Measurements from ENCODE around the gene POU2F1.
"Not testable (repeated sequence)": the region's sequence is repeated elsewhere in the genome, so short reads cannot be mapped to it uniquely, and the experiment has no call there.

Gene POU2F1

DNA sequence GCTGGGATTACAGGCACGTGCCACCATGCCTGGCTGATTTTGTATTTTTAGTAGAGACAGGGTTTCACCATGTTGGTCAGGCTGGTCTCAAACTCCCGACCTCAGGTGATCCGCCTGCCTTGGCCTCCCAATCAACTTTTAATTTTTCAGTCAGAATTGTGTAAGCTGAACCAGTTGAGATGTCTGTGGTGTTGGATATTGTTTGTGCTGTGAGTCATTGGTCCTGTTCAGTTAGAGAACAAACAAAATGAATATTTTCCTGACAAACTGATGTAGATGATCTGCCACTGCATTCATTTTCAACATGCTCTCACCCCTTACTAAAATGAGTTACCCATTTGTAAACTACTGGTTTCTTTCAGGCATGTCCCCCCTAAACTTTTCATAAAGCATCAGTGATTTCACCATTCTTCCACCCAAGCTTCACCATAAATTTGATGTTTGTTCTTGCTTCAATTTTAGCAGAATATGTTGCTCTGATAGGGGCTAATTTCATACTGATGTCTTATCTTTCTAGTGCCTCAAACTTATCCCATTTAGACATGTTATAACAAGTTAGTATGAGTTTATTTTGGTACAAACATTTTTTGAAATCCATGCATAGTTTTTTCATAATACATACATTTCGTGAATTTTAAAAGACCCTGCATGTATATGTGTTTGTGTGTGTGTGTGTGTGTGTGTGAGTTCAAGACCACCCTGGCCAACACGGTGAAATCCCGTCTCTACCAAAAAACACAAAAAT is 15.2 kb upstream of the POU2F1 start:
- peak; percentile 20 for DNase-seq (ENCODE audit: low read depth)

DNA sequence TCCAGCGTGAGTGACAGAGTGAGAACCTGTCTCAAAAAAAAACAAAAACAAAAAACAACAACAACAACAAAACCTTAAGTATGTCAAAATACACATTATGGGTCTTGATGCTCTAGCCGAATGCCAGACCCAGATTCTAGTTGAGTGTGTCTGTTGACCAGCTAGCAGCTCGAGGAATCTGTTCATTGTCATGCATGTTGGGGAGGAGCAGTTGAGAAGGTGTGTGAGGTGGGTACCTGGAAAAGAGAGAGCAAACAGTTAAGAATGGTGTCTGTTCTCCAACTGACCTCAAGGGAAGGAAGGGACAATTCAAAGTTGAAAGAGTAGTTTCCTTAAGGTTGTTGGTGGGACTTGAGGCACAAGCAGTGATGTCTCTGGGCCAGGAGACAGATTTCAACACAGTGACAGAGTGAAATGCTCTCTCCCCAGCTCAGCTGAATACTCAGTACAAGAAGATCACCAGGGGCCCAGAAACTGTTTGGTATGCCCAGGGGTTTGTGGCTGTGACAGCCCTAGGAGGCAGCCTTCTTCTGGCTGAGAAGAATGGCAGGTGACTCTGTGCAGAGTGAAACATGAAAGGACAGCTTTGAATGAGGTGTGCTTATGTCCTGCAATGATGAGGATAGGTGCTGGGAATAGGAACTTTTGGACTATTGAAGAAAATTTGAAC is 14.4 kb upstream of the POU2F1 start:
- no peak for DNase-seq (ENCODE audit: low read depth)

DNA sequence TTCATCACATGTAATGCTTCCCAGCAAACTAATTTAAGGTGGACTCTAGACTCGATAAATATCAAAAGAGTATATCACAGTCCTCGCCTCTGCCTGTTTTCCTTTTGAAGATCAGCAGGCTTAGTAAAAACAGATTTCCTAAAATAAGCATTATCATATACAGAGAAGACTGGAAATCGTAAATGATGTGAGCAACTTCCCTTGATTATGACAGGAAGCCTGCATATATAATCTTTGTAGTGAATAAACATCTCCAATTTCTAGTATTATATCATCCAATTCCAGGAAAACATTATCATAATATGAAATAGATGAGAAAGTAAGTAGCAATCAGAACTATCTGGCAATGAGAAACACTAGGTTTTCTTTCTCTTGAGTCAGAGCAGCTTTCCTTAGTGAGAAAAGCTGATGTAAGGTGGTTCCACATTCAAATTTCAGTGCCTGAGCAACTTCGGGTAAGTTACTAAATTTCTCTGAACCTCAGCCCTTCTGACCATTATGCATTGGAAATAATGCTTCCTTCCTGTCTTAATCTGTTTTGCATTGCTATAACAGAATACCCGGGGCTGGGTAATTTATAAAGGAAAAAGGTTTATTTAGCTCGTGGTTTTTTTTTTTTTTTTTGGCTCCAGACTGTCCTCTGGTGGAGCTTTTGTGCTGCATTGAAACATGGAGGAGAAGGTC is 12.6 kb upstream of the POU2F1 start:
- DNase-seq (ENCODE audit: low read depth), result no peak

DNA sequence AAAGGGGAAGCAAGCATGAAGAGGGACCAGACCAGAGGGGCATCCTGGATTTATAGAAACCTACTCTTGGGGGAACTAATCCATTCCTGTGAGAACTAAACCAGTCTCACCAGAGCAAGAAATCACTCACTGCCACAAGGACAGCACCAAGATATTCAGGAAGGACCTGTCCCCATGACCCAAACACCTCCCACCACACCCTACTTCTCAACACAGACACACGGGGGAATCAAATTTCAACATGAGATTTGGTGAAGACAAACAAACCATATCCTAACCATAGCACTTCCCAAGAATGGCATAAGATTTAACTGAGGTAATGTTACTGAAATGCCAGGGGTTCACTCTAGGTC is 12.1 kb upstream of the POU2F1 start:
- no peak for DNase-seq (ENCODE audit: low read depth)

DNA sequence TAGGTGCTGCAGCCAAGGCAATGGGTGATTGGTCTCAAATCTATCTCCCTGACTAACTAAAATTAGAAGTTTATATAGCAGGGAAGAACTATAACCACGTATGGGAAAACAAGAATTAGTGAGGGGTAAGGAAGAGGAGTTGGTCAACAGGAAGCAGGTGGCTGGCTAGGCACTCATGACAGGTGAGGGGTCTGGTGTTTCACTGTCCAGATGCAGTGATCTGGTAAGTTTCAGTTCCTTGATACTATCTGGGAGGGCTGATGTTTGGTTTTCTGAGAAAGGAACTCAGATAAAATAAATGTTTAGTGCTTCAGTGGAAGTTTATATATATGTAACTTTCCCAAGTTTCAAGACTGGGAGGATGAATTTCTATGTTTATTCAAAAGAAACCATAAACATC is 11.6 kb upstream of the POU2F1 start:
- no peak for DNase-seq (ENCODE audit: low read depth)

DNA sequence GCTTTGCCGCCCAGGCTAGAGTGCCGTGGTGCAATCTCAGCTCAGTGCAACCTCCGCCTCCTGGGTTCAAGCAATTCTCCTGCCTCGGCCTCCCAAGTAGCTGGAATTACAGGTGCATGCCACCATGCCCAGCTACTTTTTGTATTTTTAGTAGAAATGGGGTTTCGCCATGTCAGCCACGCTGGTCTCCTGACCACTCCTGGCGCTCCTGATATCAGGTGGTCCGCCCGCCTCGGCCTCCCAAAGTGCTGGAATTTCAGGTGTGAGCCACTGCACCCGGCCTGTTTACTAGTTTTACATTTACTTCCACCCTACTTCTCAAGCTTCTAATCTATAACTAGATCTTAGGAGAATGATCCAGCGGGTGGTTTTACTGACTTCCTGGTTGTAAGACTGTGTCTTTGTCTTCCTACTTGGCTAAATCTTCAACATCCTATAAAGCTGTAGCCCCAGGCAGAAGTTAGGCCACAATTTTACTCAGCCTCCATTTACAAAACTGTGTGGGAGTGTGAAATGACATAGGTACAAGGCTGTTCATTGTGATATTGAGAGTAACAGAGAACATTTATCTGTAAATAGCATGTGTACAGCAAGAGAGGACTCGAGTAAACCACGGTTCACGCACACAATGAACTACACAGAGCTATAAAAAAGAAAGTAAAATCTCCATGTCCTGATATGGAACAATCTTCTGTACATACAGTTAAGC is 9.6 kb upstream of the POU2F1 start:
- DNase-seq (ENCODE audit: low read depth), result no peak

DNA sequence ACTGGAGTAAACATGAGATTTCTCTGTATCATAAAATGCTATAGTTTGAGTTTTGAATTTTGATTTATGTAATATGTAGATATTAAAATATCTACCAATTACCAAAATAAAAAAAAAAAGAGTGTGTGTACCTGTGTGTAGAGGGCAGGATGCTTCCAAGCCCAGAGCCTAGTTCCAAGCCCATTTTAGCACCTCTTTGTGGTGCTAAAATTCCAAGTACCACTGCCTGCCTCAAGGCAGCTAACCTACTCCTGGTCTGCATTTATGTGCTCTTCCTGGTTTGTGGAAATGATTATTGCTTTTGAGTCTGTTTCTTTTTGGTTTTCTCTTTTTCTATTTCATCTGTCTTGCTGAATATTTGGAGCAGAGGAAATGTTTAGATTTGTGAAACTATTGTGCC is 8.7 kb upstream of the POU2F1 start:
- no peak for DNase-seq (ENCODE audit: low read depth)

DNA sequence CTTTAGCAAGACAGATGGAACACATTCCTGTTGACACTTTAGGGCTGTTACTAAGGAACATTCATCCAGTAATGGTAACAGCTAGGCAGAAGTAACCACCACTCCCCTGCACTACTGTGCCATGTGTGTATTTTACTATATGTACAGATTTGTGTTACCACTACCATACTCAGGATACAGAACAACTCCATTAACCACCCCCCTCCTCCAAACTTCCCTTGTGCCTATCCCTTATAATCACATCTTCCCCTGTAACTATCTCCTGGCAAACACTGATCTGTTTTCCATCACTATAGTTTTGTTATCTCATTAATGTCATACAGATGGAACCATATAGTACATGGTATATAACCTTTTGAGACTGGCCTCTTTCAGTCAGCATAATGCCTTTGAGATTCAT is 3.9 kb upstream of the POU2F1 start:
- no peak for DNase-seq (ENCODE audit: low read depth)

DNA sequence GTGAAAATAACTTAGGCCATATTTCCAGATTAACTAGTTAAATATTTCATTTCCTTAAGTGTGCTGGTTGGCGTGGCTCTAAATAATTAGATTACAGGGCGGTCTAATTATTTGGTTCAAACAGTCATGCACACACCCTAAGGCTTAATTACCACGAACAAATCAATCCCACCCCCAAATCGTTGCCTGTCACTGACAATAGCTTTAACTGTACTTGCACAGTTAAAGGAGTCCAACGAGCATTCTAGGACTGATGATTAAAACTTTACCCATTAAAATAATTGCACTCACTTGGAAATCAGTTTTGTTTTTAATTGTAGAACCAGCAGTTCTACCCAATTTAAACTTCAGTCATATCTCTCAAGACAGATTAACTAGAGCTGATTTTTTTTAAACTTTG is 1.5 kb upstream of the POU2F1 start:
- no peak for DNase-seq (ENCODE audit: low read depth)

DNA sequence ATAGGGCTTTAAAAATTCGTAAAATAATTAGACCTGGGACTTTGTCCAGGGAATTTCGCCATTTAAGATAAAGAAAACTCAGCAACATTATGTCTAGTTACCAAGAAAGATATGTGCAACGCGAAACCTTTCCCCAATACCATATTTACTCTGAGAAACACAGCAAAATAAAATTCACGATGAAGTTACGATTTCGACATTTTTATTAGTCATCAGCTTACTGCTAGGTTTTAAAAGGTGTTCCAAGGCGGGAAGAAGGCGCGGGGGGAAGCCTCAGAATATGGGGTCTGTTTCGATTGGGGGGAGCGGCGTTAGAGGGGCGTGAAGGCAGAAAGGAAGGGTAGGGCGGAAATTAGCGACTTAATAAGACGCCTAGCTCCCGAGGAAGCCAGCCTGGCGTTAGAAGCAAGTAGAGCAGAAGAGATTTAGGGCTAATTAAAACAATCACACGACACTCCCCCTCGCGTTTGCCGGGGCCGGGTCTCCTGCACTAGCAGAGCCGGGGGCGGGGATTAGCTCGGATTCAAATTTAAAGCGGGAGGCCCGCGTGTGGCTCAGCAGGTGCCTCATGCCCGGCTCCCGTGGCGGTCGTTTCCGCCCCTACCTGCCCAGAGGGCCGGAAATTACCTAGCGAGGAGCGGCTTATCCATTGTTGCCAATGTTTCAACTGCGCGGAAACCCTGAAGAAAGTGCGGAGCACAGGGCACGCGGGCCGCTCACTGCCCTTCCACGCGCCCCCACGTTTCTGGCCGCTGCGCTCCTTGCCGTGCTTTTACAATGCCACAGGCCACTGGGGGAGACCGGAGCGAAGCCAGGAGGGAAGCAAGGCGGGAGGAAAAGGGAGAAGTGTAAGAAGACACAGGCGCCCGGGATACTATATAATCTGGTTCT is 795 bp upstream of the POU2F1 start:
- DNase-seq (ENCODE audit: low read depth), result peak; percentile 63

DNA sequence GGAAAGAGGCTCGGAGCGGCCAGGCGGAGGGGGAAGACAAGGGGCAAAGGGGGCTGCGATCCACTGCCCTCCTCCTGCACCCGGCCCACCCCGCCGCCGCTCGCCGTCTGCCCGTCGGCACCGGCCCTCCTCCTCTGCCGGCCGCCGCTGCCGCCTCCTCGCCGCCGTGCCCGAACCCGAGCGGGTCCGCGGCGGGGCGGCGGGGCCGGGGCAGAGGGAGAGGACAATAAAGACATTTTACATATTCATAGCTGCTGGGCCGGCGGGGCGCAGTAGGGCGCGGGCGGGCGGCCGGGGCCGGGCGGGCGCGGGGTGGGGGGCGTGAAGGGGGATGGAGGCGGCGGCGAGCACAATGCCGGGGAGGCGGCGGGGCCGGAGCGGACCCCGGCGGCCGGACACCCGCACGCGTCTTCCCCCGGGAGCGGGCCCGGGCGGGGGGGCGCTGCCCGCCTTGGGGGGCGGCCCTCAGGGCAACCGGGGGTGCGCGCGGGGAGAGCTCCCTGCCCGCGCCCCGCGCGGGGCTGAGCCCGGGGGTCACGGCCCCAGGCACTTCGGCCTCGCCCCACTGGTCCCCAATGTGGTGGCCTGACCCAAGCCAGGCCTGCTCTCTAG is 546 bp downstream of the POU2F1 start:
- no peak for DNase-seq (ENCODE audit: low read depth)

DNA sequence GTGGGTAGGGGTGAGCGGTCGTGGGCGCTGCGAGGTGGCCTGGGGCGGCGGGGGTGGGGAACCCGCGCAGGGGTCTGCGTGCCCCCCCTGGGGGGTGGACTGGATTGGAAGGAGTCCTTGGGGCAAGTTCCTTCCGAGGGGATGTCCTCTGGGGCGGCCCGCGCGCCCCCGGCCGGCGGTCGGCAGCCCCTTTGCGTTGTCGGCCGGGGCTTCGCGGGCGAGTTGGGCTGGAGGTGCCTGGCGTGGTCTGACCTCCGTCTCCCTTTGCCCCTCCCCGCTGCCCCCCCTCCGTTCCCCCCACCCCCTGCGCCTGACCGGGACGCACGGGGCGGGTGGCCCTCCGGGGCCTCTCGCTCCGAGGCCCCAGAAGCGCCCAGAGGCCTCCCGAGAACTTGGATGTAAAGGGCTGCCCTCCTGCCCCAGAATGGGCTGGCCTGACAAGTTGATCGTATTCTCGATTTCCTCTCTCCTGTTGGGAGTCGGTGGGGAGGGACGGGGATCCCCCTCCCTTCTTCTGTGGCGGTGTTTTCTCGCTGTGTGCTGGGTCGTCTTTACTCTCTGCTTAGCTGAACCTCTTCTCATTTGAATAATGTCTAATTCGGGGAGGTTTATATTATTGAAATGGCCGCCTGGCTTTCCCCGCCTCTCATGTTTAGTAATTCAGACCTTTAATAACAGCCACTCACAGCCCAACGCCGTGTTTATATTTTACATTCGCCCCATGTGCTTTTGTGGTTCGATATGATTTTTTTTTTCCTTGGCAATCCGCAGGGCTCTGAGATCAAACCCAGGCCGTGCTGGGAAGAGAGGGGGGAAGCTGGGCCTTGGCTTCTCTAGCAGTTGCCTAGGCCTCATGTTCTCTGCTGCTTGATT is 1.3 kb downstream of the POU2F1 start:
- peak; percentile 82 for DNase-seq (ENCODE audit: low read depth)

DNA sequence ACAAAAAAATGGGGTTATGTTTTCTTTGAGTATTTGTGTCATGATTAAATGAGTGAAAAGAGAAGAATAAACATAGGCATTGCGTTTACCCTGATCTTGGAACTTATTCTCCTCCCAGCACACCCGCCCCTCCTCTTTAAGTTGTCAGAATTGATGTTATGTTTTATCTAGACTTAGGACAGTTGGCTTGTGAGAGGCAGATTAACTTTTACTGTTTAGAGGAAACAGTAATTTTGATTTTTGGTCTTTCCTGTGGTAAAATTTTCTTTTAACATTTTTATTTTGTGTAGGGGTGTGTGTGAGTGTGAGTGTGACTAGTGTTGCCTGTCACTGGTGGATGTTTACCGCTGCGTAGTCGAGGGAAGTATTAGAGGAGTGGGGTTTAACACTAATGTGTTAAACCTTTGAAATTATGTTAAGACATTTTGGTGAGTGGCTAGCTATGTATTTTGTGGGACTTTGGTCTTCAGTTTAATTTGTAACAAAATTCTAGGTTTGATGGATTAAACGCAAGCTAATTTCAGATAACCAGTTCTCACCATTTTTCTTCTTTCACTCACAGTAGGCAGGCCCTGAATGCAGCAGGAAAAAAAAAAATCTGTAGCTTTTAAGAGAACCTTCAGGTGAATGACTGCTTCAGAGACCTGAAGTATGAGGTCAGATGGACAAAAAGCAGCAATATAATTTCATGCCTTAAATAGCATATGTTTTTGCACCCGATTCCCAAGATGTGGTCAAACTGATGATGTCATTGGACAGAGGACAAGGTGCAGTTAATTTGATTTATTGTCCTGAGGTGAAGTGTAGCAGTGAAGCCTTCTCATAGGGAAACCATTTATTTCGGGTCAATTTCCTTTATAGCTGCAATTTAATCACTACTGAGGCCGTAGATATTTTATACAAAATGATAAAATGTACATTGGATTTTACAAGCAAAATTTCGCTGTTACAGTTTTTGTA is 2.7 kb downstream of the POU2F1 start:
- DNase-seq (ENCODE audit: low read depth), result peak; percentile 68

DNA sequence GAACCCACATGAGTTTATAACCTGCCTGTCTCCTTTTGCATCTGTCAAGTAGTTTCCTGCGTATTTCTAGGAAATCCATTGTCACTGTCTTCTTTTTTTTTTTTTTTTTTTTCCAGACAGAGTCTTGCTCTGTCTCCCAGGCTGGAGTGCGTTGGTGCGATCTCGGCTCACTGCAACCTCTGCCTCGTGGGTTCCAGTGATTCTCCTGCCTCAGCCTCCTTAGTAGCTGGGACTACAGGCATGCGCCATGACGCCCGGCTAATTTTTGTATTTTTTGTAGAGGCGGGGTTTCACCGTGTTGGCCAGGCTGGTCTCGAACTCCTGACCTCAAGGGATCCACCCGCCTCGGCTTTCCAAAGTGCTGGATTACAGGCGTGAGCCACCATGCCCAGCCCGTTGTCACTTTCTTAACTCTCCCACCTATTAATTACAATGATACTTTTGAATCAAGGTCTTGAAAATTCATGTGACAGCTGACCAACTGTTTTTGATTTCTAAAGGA is 4.1 kb downstream of the POU2F1 start:
- not testable (repeated sequence) for DNase-seq (ENCODE audit: low read depth)

DNA sequence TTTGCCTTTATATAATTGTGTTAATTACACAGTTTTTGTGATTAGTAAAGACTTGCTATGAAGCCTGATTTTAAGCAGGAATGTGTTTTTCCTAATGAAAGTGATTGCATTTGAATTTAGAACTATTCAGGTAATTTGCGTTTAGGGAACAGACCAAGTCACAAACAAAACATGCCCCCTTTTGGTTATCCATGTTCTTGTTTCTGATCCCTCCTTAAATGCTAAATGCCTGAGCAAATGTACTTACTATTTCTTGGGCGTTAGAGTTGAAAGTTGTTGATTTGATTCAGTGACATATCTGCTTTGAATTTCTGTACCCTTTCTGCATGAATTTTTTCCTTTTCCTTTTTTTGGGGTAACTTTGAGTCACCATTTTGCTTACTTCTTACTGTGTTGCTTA is 5.2 kb downstream of the POU2F1 start:
- no peak for DNase-seq (ENCODE audit: low read depth)

DNA sequence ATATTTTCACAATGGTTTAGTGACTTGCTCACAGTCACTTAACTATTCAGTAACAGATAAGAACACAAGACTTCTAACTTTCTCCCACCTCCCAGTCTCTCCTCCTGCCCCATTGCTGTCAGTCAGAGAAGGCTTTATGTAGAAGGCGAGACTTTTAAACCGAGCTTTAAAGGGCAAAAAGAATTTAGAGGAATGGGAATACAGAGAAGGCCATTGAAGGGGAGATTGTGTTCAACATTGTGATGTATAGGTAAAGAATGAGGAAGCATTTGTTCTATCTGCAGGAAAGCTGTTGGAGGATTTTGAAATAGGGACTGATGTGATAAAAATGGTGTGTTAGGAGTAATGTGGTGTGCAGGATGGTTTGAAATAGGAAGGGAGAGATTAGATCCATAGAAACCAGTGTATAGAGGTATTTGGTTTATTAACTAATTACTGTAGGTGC is 7.3 kb downstream of the POU2F1 start:
- peak; percentile 34 for DNase-seq (ENCODE audit: low read depth)

DNA sequence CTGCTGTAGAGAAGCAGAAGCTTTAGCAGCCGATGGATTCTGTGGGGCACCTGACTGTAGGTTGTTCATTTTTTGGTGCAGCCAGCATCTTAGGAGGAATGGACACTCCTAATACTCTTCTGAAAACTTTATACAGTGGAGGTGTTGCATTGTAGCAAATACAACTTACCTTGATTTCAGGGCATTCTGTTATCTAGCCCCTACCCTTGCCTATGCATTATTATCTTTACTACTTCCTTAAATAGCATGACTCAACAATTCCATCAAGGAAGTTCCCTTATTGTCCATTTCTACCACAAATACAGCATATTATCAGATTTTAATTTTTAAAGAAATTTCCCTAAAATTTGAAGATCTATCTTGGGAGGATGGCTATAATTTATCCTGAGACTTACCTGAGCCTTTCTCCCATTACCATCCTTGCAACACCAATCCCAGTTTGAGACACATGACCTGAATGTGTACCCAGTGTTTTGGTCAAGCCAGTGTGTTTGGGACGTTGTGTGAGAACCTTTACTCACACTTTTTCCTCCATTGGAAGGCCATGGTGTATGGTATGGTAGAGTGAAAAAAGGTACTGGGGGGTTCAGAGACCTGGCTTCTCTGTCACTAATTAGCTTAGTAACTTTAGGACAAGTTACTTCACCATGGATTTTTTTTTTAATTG is 9.2 kb downstream of the POU2F1 start:
- DNase-seq (ENCODE audit: low read depth), result no peak

DNA sequence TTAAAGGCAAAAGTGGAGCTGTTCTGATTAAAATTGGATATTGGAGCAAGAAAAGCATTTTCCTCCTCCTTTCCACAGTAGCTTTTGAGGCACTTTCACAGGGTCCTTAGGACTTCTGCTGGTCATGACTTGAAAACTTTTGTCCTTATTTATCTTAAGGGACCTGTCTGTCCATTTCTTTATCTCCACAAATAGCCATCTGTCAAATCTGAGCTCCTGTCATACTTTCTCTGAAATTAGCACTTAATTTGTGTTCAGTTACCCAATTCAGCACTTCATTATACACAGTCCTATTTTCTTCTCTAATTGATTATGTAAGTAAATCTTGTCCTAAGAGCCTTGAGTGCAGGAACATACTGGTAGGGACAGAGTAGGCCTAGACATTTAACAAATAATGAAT is 9.8 kb downstream of the POU2F1 start:
- DNase-seq (ENCODE audit: low read depth), result no peak

All from amniotic epithelial cell (primary cell).